GM19328 (cell line): ENCODE results near the gene PEPD.

Experiments used
- ATAC-seq: cut with Tn5 transposase; IDR thresholded peaks from one replicate; pipeline ENCODE4 v1.9.1; 2021; ENCODE audit warnings: mild to moderate bottlenecking, moderate library complexity; ENCODE audit not compliant: unreplicated experiment

PEPD gene

DNA sequence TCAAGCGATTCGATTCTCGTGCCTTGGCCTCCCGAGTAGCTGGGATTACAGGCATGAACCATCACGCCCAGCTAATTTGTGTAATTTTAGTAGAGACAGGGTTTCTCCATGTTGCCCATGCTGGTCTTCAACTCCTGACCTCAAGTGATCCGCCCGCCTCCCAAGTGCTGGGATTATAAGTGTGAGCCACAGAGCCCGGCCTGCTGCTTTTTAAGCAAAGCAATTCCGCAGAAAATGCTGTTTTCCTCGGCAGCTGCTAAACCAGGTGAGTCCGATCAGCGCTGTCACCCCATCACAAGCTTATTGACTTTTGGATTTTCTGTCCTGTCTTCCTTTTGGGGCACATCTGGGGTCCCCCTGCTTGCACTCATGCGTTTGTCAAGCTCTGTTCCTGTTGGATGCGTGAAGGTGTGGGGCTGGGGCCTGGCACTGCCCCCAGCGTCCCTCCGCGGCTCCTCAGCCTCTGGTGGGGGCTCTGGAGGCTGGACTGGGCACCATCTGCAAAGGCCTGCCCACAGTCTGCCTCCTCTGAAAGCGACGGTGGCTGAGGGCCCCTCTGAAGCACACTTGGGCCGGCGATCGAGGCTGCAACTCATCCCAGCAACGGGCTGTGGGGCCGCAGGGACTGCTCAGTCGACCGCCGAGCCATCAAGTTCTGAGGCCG is 122.4 kb downstream of the PEPD start:
- no peak for ATAC-seq

- ATAC-seq = no peak
These were observed 123.1 kb downstream of the PEPD start for GRCh38 chr19:33398361-33399060.

DNA sequence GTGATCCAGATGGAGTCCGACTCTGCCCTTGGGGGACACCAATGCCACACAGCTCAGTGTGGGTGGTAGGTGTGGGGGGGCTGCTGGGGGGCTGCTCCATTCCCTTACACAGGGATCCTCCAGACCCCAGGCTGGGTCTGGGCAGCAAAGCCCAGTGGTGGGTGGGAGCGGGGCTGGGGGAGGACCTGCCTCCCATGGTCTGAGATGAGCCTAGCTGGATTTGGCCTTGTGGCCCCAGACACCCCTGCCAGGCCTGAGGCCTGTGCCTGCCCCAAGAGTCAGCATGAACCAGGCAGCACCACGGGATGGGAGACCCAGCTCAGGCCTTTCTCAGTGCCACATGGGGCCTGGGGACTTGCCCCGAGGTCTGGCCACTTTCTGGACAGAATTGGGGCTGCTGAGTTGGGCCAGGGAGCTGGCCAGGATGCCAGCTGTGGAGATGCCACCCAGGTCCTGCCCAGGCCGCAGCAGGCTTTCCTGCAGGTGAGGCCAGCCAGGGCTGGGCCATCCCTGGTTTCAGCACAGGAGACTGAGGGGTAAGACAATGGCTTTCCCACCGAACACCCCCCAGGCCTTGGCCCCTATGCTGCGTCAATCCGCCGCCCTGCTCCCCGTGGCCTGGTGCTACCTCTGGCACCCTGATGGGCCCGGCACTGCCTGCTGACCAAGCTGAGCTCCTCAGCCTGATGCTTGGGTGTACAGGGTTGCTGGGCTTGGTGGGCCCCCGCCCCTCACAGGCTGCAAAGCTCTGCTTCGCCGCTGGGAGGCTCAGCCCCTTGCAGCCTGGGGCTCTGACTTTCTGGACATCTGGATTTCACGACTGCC is 123.8 kb downstream of the PEPD start:
- no peak for ATAC-seq

DNA sequence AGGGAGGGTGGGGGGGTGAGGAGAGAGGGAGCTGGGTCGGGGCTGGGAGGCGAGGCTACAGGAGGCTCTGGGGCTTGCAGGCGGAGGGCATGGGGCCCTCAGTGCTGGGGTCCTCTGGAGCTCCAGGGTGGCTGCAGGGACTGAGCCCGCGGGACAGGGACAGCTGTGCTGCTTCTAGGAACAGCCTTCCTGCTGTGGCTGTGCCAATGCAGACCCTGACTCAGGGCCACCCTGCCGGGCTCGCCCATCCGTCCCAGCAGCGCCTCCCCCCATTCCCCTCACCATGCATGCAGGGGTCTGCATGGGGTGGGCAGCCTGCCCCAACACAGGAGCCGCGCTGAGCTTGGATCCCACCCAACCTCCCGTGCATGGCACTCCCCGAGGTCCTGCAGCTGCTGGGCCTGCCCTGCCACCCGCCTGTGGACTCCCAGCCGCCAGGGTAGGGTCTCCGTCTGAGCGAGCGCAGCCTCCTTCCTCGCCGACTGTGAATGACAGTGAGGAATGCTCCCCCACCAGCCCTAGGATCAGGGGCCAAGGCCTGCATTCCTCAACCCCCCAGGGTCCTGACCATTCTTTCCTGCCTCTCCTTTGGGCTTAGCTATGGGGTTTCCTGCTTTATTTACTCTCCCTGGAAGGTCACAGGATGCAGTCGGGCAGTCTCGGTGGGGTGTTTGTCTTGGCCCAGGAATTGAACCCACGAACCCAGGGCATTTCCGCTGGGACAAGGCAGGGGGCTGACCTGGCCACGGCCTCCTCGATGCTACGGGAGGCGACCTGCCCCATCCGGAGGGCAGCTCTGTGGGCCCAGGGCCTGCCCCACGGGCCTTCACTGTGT is 124.7 kb downstream of the PEPD start:
- no peak for ATAC-seq

DNA sequence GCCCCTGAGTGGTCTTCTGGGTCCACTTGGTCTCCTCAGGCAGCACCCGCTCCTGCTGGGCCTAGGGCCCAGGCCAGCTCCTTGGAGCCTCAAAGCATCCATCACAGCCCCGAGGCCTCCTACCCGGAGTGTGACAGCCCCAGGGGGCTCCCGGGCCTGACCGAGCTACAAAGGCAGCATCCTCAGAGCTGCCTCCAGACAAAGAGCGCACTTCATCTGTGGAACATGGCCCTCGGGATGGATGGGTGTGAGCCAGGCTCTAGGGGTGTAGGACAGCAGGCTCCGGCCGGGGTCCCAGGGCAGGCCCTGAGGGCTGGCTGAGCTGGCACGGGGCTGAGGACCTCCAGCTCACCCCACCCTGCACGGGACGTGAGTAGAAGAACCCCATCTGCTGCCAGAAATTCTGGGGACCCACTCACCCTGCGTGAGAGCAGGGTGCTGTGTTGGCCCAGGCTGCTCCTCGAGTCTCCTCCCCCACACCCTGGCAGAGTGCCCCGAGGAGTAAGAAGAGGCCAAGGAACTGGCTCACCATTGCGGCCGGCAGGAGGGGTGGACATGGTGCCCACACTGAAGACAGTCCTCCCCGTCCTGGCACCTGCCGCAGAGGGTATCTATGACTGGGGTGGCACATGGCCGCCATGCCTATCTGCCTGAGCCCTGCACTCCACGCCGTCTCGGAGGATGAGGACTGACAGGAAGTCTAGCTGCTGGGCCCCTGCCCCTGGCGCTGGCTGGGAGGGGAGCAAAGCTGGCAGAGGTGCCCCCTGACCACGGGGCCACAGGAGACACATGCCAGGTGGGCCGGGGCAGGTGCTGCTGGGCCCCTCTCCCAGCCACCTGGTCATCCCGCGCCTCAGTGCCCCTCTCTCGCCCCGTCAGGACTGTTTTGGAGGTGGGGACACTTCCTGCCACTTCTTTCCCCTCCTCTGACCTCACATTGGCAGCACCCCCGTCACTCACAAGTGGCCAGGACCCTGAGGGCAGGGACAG is 125.7 kb downstream of the PEPD start:
- no peak for ATAC-seq

DNA sequence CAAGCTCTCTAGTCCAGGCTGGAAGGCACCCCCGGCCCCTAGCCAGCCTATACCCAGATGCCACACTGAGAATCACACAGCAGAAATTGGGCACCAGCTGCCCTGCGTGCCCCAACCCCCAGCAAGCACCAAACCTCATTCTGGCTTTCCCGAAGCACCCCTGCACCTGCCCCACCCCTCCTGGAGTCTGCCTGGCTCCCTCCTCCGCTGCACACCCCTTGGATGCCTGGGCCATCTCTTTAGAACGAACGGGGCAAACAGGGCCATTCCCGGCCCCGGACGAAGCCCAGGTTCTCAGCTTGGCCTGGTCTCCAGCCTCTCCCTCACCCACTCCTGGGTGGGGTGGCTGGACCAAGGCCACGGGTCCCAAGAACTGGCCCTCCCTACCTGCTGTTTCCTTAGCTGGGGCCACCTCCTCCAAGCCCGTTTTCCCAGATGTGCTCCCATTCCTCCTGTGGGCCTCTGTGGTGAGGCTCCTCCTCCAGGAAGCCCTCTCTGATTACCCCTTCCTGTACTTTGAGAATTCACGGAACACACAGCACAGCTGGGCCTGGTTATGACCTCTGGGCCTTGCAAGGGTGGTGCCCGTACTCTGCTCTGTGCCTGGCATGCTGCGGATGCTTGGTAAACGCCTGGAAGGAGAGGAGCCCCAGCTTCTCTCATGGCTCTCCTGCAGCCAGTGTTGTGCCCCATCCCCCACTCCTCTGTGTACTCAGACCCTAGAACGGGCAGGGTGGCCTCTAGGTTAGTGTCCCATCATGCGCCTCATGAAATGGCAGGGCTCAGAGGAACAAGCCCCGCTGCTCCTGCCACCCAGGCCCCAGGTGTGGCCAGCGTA is 126.6 kb downstream of the PEPD start:
- no peak for ATAC-seq

- no peak for ATAC-seq
These were observed 127.4 kb downstream of the PEPD start for GRCh38 chr19:33394006-33394722.

DNA sequence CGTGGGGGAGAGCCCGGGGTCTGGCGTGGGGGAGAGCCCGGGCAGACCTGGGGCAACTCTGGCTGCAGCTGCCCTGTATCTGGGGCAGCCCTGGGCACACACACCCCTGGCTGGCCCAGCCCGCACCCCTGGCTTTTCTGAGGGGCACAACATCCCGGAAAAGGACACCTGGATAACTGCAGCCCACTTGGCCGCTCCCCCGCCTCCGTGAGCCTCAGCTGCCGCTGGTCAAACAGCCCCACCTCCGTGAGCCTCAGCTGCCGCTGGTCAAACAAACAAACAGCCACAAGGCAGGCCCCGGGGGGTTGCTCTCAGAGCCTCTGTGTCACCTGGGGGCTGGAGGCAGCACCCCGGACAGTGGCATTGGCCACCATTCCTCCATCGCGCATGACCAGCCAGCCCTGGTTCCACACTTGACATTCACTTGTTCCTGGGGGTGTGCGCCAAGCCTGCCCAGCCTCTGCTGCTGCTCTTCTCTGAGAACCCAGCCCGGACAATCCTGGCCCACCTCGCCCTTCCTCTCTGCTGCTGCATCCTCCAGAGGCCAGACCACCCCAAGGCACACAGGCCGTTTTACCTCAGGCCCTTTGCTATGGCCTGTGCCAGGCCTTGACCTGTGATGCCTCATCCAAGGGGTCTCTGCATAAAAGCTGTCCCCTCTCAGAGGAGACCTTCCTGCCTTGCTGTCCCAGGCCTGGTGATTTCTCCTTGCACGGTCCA is 128.1 kb downstream of the PEPD start:
- ATAC-seq = no peak

GRCh38 chr19:33392341-33393285 is 129.0 kb downstream of the PEPD start:
- ATAC-seq = no peak

- ATAC-seq = no peak
These were observed 129.9 kb downstream of the PEPD start for GRCh38 chr19:33391631-33392249.

DNA sequence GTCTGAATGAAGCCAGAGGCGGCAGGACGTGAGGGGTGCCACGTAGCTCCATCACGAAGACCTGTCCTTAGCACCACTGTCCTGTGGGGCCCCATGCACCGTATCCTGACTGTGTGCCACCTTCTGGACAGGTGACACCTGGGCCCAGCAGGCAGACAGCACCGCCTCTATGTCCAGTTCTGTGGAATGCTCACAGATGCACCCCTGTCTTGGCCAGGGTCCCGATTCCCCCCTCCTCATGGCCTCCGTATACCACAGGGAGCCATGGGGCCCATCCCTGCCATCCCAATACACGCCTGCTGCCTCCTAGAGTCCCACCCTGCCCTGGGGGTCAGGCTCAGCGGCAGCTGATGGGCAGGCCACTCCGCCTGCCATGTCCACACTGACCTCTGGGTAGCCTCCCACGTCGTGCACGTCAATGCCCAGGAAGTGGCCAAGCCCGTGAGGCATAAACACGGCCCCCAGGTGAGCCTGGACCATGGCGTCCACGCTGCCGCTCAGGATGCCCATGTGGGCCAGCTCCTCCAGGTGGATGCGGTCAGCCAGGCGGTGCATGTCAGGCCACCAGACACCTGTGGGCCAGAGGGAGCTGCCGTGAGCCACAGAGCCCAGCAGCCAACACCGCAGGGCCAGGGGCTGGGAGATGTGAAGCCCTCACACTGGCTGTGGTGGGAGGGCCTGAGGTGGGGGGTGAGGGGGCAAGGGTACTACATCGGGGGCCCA is 130.5 kb downstream of the PEPD start:
- ATAC-seq = no peak

DNA sequence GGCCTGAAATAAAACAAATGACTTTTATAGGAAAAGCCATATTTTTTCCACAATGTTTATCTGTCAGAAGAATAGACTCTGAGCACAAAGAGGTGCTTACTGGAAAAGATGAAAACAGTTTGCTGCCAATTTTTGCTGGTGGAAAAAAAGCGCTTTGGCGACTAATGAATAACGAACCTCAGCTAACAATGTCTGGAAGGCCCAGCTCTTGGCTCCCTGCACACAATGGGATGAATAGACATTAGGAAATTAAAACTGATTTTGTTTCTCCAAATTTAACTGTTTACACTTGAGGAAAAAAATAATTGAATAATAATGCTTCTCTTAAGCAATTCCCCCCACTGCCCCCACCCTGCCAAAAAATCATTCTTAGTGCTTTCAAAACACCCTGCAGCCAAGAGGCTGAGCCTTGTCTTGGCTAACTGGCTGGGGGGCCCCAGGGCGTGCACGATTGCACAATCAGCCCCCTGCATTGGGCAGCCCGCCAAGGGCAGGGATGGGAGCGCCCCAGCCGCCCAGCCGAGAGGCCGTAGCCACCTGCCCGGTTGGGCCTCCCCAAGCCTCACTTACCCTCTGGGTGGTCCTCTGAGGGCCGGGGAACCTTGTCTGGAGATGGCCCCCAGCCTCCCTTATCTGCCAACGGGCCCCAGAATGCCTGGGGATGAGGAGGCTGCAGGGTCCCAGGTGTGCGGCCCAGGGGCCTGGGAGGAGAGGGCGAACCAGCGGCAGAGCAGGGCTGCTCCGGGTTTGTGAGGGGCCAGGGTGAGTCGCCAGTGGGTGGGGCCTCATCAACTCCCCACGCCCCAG is 131.3 kb downstream of the PEPD start:
- no peak for ATAC-seq

GRCh38 chr19:33389421-33390100 is 132.0 kb downstream of the PEPD start:
- ATAC-seq = no peak
